ENCODE results near the gene CTSE. TPM values are rescaled to one million over a fixed set of nuclear protein-coding genes. Genes with fewer than 3 reads are reported as not detected.
"Not testable (repeated sequence)": the region's sequence is repeated elsewhere in the genome, so short reads cannot be mapped to it uniquely, and the experiment has no call there.

CTSE gene
- total and polyA plus RNA-seq, 2 donors (not counting 1 experiment from before 2014, with no cell fraction given): not detected

DNA sequence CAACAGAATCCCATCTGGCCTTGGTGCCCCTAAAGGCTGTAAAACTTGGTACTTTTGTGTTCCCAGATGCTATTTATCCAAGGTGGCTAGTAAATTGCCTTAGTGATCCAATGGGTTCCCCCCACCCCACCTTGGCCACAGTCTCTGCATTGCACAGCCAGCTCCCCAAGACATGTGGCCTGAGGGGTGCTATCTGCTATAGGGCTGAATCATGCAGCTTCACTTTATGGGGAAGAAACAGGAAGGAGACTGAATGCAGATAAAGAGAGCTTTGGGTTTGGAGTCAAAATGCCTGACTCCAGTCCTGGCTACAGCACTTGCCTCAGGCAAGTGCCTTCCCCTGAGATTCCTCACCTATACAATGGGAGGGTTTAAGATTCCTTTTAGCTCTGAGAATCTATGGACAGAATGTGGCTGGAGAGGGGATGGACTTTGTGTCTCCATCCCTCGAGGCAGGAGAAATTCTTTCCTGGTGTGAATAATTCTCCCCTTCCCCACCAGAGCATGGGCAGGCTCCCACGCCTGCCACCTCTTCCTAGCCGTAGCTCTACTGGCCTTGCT, 35.7 kb upstream of the CTSE start:
- Histone ChIP-seq H3K27ac (ENCODE audit: low read length in 2 of 2) (peak overlapping the region in 1 of 2 donors; percentile 70), H3K27me3 (replicated peaks in 1 of 4; ENCODE audit: control extremely low read depth in 1 of 4, control insufficient read depth in 3 of 4, insufficient read depth in 4 of 4, low read length in 3 of 4) (no peaks in the 10 kb centered on the region), H2AFZ (ENCODE audit: insufficient read depth, low read depth, low read length, poor library complexity, severe bottlenecking) (no peak overlapping the region), H3K4me1 (ENCODE audit: control insufficient read depth in 2 of 2, insufficient read depth in 2 of 2, low read length in 2 of 2) (peaks cover 22 to 43% of the 10 kb centered on the region in 2 donors), H3K36me3 (replicated peaks in 1 of 2; ENCODE audit: control extremely low read depth in 1 of 2, control insufficient read depth in 1 of 2, extremely low read depth in 1 of 2, insufficient read depth in 2 of 2, low read length in 1 of 2) (peaks cover 10 to 16% of the 10 kb centered on the region in 2 experiments), H3K79me2 (ENCODE audit: control insufficient read depth, insufficient read depth, low read length) (peaks cover 34% of the 10 kb centered on the region), H3K4me2 (replicated peaks; ENCODE audit: low read depth, low read length, poor library complexity, severe bottlenecking) (peak overlapping the region; percentile 43), H3K9ac (ENCODE audit: low read length) (no peak overlapping the region), H4K20me1 (ENCODE audit: control insufficient read depth, insufficient read depth, low read length, poor library complexity, severe bottlenecking) (no peaks in the 10 kb centered on the region), H3K4me3 (ENCODE audit: control extremely low read depth in 1 of 5, extremely low read depth in 1 of 5, insufficient read depth in 1 of 5, low read depth in 2 of 5, low read length in 4 of 5) (no peak overlapping the region), H3K9me3 (ENCODE audit: control extremely low read depth in 1 of 3, control insufficient read depth in 2 of 3, insufficient read depth in 1 of 3, low read length in 2 of 3) (peaks cover 0 to 1% (median 0%) of the 10 kb centered on the region in 3 donors)
- no CpG with 5 or more reads among the region's 3 CpGs for WGBS (ENCODE audit: insufficient coverage)
- no peaks in the 10 kb centered on the region for H3K27me3 Mint-ChIP-seq
- intact Hi-C loops (cut with micrococcal nuclease): loop anchor here (10.0 kb wide), 1 partner anchor 775 kb away; no protein-coding TSS in a partner anchor
- H3K4me1 Mint-ChIP-seq: peaks cover 63% of the 10 kb centered on the region
- no peaks in the 10 kb centered on the region for H3K9me3 Mint-ChIP-seq (ENCODE audit: insufficient read depth)
- TF ChIP-seq EZH2 (IDR thresholded peaks at IDR 0.05; ENCODE audit: borderline replicate concordance, insufficient read depth, low read depth, low read length, poor library complexity, severe bottlenecking): no peak
- DNase-seq (no peak), ATAC-seq (ENCODE audit: low read depth) (no peak)
- ChIA-PET POLR2A (interaction anchor here (0.7 kb wide), 1 partner anchor 25 kb away, joined by 3 read pairs; no protein-coding TSS in a partner anchor), CTCF (interaction anchor here (0.8 to 3.3 kb wide), 8 partner anchors 8 to 83 kb away, joined by 3 to 27 read pairs (median 4); no protein-coding TSS in a partner anchor)
- peak overlapping the region; percentile 24 for H3K4me3 Mint-ChIP-seq
- H3K27ac Mint-ChIP-seq: peak overlapping the region; percentile 92

- POLR2A ChIA-PET: interaction anchor here (0.7 kb wide), 1 partner anchor 24 kb away, joined by 3 read pairs; no protein-coding TSS in a partner anchor
These were observed 35.2 kb upstream of the CTSE start for GRCh38 chr1:206058927-206059292.

GRCh38 chr1:206058289-206058926, 34.7 kb upstream of the CTSE start:
- H3K9ac ChIP-seq (ENCODE audit: low read length); H3K4me3 ChIP-seq (ENCODE audit: control extremely low read depth in 1 of 5, extremely low read depth in 1 of 5, insufficient read depth in 1 of 5, low read depth in 2 of 5, low read length in 4 of 5); H3K9me3 Mint-ChIP-seq (ENCODE audit: insufficient read depth); POLR2A ChIA-PET; H3K27me3 ChIP-seq (replicated peaks in 1 of 4; ENCODE audit: control extremely low read depth in 1 of 4, control insufficient read depth in 3 of 4, insufficient read depth in 4 of 4, low read length in 3 of 4); DNase-seq; H4K20me1 ChIP-seq (ENCODE audit: control insufficient read depth, insufficient read depth, low read length, poor library complexity, severe bottlenecking); H2AFZ ChIP-seq (ENCODE audit: insufficient read depth, low read depth, low read length, poor library complexity, severe bottlenecking); ATAC-seq (ENCODE audit: low read depth); H3K27me3 Mint-ChIP-seq; H3K9me3 ChIP-seq (ENCODE audit: control extremely low read depth in 1 of 3, control insufficient read depth in 2 of 3, insufficient read depth in 1 of 3, low read length in 2 of 3): not testable (repeated sequence)
- CTCF ChIA-PET: interaction anchor here (1.4 to 3.3 kb wide), 3 partner anchors 24 to 48 kb away, joined by 4 to 27 read pairs (median 12); no protein-coding TSS in a partner anchor
- intact Hi-C loops (cut with micrococcal nuclease): loop anchor here (10.0 kb wide), 1 partner anchor 774 kb away; no protein-coding TSS in a partner anchor
- peak overlapping the region; percentile 92 for H3K27ac Mint-ChIP-seq
- Histone ChIP-seq H3K4me2 (replicated peaks; ENCODE audit: low read depth, low read length, poor library complexity, severe bottlenecking) (peak overlapping the region; percentile 43), H3K4me1 (ENCODE audit: control insufficient read depth in 2 of 2, insufficient read depth in 2 of 2, low read length in 2 of 2) (peaks cover 30 to 48% of the 10 kb centered on the region in 2 donors), H3K27ac (ENCODE audit: low read length in 2 of 2) (peak overlapping the region; percentile 41 to 70), H3K79me2 (ENCODE audit: control insufficient read depth, insufficient read depth, low read length) (peaks cover 34% of the 10 kb centered on the region), H3K36me3 (replicated peaks in 1 of 2; ENCODE audit: control extremely low read depth in 1 of 2, control insufficient read depth in 1 of 2, extremely low read depth in 1 of 2, insufficient read depth in 2 of 2, low read length in 1 of 2) (peaks cover 10 to 16% of the 10 kb centered on the region in 2 experiments)
- peak overlapping the region; percentile 59 for H3K4me3 Mint-ChIP-seq
- 82% methylated on average over 2 of the region's 9 CpGs for WGBS (ENCODE audit: insufficient coverage)
- H3K4me1 Mint-ChIP-seq: peaks cover 72% of the 10 kb centered on the region

More at GRCh38 chr1:206058927-206059292, 35.2 kb upstream of the CTSE start:
- Histone ChIP-seq H3K4me3 (ENCODE audit: control extremely low read depth in 1 of 5, extremely low read depth in 1 of 5, insufficient read depth in 1 of 5, low read depth in 2 of 5, low read length in 4 of 5) (no peak overlapping the region), H3K79me2 (ENCODE audit: control insufficient read depth, insufficient read depth, low read length) (peaks cover 34% of the 10 kb centered on the region), H3K27me3 (replicated peaks in 1 of 4; ENCODE audit: control extremely low read depth in 1 of 4, control insufficient read depth in 3 of 4, insufficient read depth in 4 of 4, low read length in 3 of 4) (no peaks in the 10 kb centered on the region), H2AFZ (ENCODE audit: insufficient read depth, low read depth, low read length, poor library complexity, severe bottlenecking) (no peak overlapping the region), H3K27ac (ENCODE audit: low read length in 2 of 2) (peak overlapping the region in 1 of 2 donors; percentile 70), H3K4me1 (ENCODE audit: control insufficient read depth in 2 of 2, insufficient read depth in 2 of 2, low read length in 2 of 2) (peaks cover 25 to 43% of the 10 kb centered on the region in 2 donors), H3K9me3 (ENCODE audit: control extremely low read depth in 1 of 3, control insufficient read depth in 2 of 3, insufficient read depth in 1 of 3, low read length in 2 of 3) (peaks cover 0 to 1% (median 0%) of the 10 kb centered on the region in 3 donors), H3K36me3 (replicated peaks in 1 of 2; ENCODE audit: control extremely low read depth in 1 of 2, control insufficient read depth in 1 of 2, extremely low read depth in 1 of 2, insufficient read depth in 2 of 2, low read length in 1 of 2) (peaks cover 10 to 16% of the 10 kb centered on the region in 2 experiments), H3K4me2 (replicated peaks; ENCODE audit: low read depth, low read length, poor library complexity, severe bottlenecking) (peak overlapping the region; percentile 43), H4K20me1 (ENCODE audit: control insufficient read depth, insufficient read depth, low read length, poor library complexity, severe bottlenecking) (no peaks in the 10 kb centered on the region), H3K9ac (ENCODE audit: low read length) (no peak overlapping the region)
- peaks cover 67% of the 10 kb centered on the region for H3K4me1 Mint-ChIP-seq
- peak overlapping the region; percentile 92 for H3K27ac Mint-ChIP-seq
- H3K4me3 Mint-ChIP-seq: peak overlapping the region; percentile 59
- intact Hi-C loops (cut with micrococcal nuclease): loop anchor here (10.0 kb wide), 1 partner anchor 774 kb away; no protein-coding TSS in a partner anchor
- CTCF ChIA-PET: interaction anchor here (1.0 to 3.3 kb wide), 5 partner anchors 8 to 48 kb away, joined by 3 to 27 read pairs (median 4); no protein-coding TSS in a partner anchor
- 100% methylated on average over 1 of the region's 1 CpG for WGBS (ENCODE audit: insufficient coverage)
- DNase-seq (no peak), ATAC-seq (ENCODE audit: low read depth) (no peak)
- H3K9me3 Mint-ChIP-seq (ENCODE audit: insufficient read depth): no peaks in the 10 kb centered on the region
- H3K27me3 Mint-ChIP-seq: no peaks in the 10 kb centered on the region
- no peak for TF ChIP-seq EZH2 (IDR thresholded peaks at IDR 0.05; ENCODE audit: borderline replicate concordance, insufficient read depth, low read depth, low read length, poor library complexity, severe bottlenecking)
- TF ChIP-seq, protein P1, sequence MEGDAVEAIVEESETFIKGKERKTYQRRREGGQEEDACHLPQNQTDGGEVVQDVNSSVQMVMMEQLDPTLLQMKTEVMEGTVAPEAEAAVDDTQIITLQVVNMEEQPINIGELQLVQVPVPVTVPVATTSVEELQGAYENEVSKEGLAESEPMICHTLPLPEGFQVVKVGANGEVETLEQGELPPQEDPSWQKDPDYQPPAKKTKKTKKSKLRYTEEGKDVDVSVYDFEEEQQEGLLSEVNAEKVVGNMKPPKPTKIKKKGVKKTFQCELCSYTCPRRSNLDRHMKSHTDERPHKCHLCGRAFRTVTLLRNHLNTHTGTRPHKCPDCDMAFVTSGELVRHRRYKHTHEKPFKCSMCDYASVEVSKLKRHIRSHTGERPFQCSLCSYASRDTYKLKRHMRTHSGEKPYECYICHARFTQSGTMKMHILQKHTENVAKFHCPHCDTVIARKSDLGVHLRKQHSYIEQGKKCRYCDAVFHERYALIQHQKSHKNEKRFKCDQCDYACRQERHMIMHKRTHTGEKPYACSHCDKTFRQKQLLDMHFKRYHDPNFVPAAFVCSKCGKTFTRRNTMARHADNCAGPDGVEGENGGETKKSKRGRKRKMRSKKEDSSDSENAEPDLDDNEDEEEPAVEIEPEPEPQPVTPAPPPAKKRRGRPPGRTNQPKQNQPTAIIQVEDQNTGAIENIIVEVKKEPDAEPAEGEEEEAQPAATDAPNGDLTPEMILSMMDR (IDR thresholded peaks at IDR 0.05): no peak

All from B cell (primary cell).